HepG2 (cell line): ENCODE measurements around the gene SLC25A23. TPM values are rescaled to one million over a fixed set of nuclear protein-coding genes. Genes with fewer than 3 reads are reported as not detected.

Experiments used
- CHD2 ChIP-seq: IDR thresholded peaks from 2 replicates; pipeline ENCODE4 v1.6.1; 2011; ENCODE audit warnings: low read depth, low read length, improper control_type of control experiment
- HOXD1 ChIP-seq: sonication (generic); formaldehyde crosslinking; IDR thresholded peaks from 2 replicates; pipeline ENCODE4 v1.5.0; 2020; ENCODE audit warnings: missing genetic modification reagents
- IRF2 ChIP-seq: IDR thresholded peaks from 2 replicates; pipeline ENCODE4 v1.6.1; 2018; ENCODE audit warnings: missing genetic modification reagents, missing compliant biosample characterization
- MLXIP ChIP-seq: sonication (generic); formaldehyde crosslinking; IDR thresholded peaks from 2 replicates; pipeline ENCODE4 v1.9.0; 2021; ENCODE audit warnings: missing genetic modification reagents, borderline replicate concordance
- PATZ1 ChIP-seq: sonication (generic); formaldehyde crosslinking; IDR thresholded peaks from 2 replicates; pipeline ENCODE4 v1.4.0; 2020; ENCODE audit warnings: missing genetic modification reagents
- PAXIP1 ChIP-seq: sonication (generic); formaldehyde crosslinking; conservative IDR thresholded peaks from 2 replicates; pipeline ENCODE4 v1.4.0; 2020; ENCODE audit warnings: mild to moderate bottlenecking, missing genetic modification reagents, moderate library complexity
- PITX1 ChIP-seq: sonication (generic); formaldehyde crosslinking; IDR thresholded peaks from 2 replicates; pipeline ENCODE4 v1.5.1; 2020; ENCODE audit warnings: mild to moderate bottlenecking, missing genetic modification reagents
- POGZ ChIP-seq: sonication (generic); formaldehyde crosslinking; IDR thresholded peaks from 2 replicates; pipeline ENCODE4 v1.4.0; 2020; ENCODE audit warnings: mild to moderate bottlenecking, missing genetic modification reagents
- SKI ChIP-seq: fragments of 450-650 bp; IDR thresholded peaks from one replicate; pipeline ENCODE4 v1.6.1; 2018; ENCODE audit warnings: mild to moderate bottlenecking; ENCODE audit not compliant: partially characterized antibody
- ZBTB37 ChIP-seq: sonication (generic); formaldehyde crosslinking; IDR thresholded peaks from 2 replicates; pipeline ENCODE4 v1.4.0; 2020; ENCODE audit warnings: mild to moderate bottlenecking, missing genetic modification reagents
- ZNF160 ChIP-seq: sonication (generic); formaldehyde crosslinking; IDR thresholded peaks from 2 replicates; pipeline ENCODE4 v1.8.0; 2022; ENCODE audit warnings: mild to moderate bottlenecking, inconsistent platforms, missing genetic modification reagents
- ZNF44 ChIP-seq: sonication (generic); formaldehyde crosslinking; IDR thresholded peaks from 2 replicates; pipeline ENCODE4 v1.5.1; 2020; ENCODE audit warnings: mild to moderate bottlenecking, missing genetic modification reagents
- ZNF441 ChIP-seq: sonication (generic); formaldehyde crosslinking; IDR thresholded peaks from 2 replicates; pipeline ENCODE4 v1.7.0; 2021; ENCODE audit warnings: missing genetic modification reagents, borderline replicate concordance
- ZNF451 ChIP-seq: sonication (generic); formaldehyde crosslinking; IDR thresholded peaks from 2 replicates; pipeline ENCODE4 v1.5.0; 2020; ENCODE audit warnings: mild to moderate bottlenecking, missing genetic modification reagents
- ZNF710 ChIP-seq: sonication (generic); formaldehyde crosslinking; IDR thresholded peaks from 2 replicates; pipeline ENCODE4 v1.5.0; 2020; ENCODE audit warnings: mild to moderate bottlenecking, missing genetic modification reagents, borderline replicate concordance
- ZNF761 ChIP-seq: sonication (generic); formaldehyde crosslinking; conservative IDR thresholded peaks from 2 replicates; pipeline ENCODE4 v1.4.0; 2020; ENCODE audit warnings: mild to moderate bottlenecking, missing genetic modification reagents
- ZSCAN21 ChIP-seq: sonication (generic); formaldehyde crosslinking; IDR thresholded peaks from 2 replicates; pipeline ENCODE4 v1.8.0; 2022; ENCODE audit warnings: mild to moderate bottlenecking, missing genetic modification reagents, moderate library complexity, borderline replicate concordance
- polyA plus RNA-seq, 8 experiments: library from polyadenylated mRNA; depleted of rRNA in 3 of 8; stranded (reverse) in 7 of 8; unstranded in 1 of 8; fragments of >200 nt; fragmentation: Illumina TruSeq in 4 of 8; extraction: Trizol in 4 of 8; gene quantifications; 2 replicates each; pipeline versions ENCODE4 v1.2.1 to v1.2.3, GENCODE V29; 2011 to 2016; ENCODE audit warnings: low read depth in 4 of 8, missing spikeins in 1 of 8, mixed read lengths in 1 of 8; ENCODE audit not compliant: insufficient read depth in 1 of 8
- total RNA-seq, 5 experiments: library from RNA; depleted of rRNA; stranded (reverse); fragments of >200 nt; fragmentation: Illumina TruSeq; extraction: Trizol; gene quantifications; 2 replicates each; pipeline ENCODE4 v1.2.3, GENCODE V29; 2016; ENCODE audit warnings: low read depth in 1 of 5

The SLC25A23 gene
- total and polyA plus RNA-seq, 2 of the 13 experiments (the other 11 are each of a cell fraction or from before 2014, with no cell fraction given) = 12.4 to 15.2 TPM

GRCh38 chr19:6424195-6424938 lies 35.2 kb downstream of the SLC25A23 start, which contains the start of gene KHSRP (continued):
- no peak for TF ChIP-seq ZNF160 (CRISPR knock-in tag)
- no peak for TF ChIP-seq ZNF441 (CRISPR knock-in tag)
- TF ChIP-seq PITX1 = 0 out of 2 replicates have a peak, but pooled peaks have one; percentile 2
- no peak for TF ChIP-seq MLXIP (CRISPR knock-in tag)
- TF ChIP-seq PAXIP1 (CRISPR knock-in tag) = no peak
- TF ChIP-seq CHD2 = no peak
- peak; percentile 97 for TF ChIP-seq PATZ1
- TF ChIP-seq ZSCAN21 (CRISPR knock-in tag) = no peak; the same call in 1 of the 2 replicates
- no peak for TF ChIP-seq ZNF761 (CRISPR knock-in tag)
- 0 out of 2 replicates have a peak, but pooled peaks have one; percentile 50 for TF ChIP-seq HOXD1 (CRISPR knock-in tag)
- no peak for TF ChIP-seq IRF2 (CRISPR knock-in tag)
- TF ChIP-seq ZBTB37 (CRISPR knock-in tag) = no peak
- TF ChIP-seq POGZ (CRISPR knock-in tag) = 0 out of 2 replicates have a peak, but pooled peaks have one; percentile 8
- TF ChIP-seq ZNF44 (CRISPR knock-in tag) = no peak
- no peak for TF ChIP-seq SKI
- 0 out of 2 replicates have a peak, but pooled peaks have one; percentile 46 for TF ChIP-seq ZNF451 (CRISPR knock-in tag)
- TF ChIP-seq ZNF710 (CRISPR knock-in tag) = no peak
